ENCODE measurements around the gene SLC35A2. TPM values are rescaled to one million over a fixed set of nuclear protein-coding genes. Genes with fewer than 3 reads are reported as not detected.
A peak's percentile ranks its signal among the peaks of the same experiment; 100 is the strongest.
"Not testable (repeated sequence)": the region's sequence is repeated elsewhere in the genome, so short reads cannot be mapped to it uniquely, and the experiment has no call there.

SLC35A2 gene
- total RNA-seq, 1 experiment from 2014 or later: 30.6 TPM

GRCh38 chrX:48903290-48903689 is 8.2 kb downstream of the SLC35A2 start:
- DNase-seq (ENCODE audit: low read depth): no peak

GRCh38 chrX:48902776-48903175 is 8.7 kb downstream of the SLC35A2 start:
- DNase-seq (ENCODE audit: low read depth): no peak

GRCh38 chrX:48902135-48902534 is 9.3 kb downstream of the SLC35A2 start:
- DNase-seq (ENCODE audit: low read depth): no peak

- no peak for DNase-seq (ENCODE audit: low read depth)
Measured at GRCh38 chrX:48901069-48901468, 10.4 kb downstream of the SLC35A2 start.

GRCh38 chrX:48899078-48899410 is 12.4 kb downstream of the SLC35A2 start:
- DNase-seq (ENCODE audit: low read depth): no peak

- DNase-seq (ENCODE audit: low read depth): peak; percentile 93
Measured at GRCh38 chrX:48897625-48898306, 13.7 kb downstream of the SLC35A2 start, which contains the start of the genes PQBP1 and TIMM17B. Gene PQBP1 (plus strand): TSS chrX:48897930. CDS start chrX:48898510, 580 bp downstream. Gene TIMM17B (minus strand): TSS chrX:48897768. CDS start chrX:48897749, 19 bp downstream.

- peak; percentile 68 for DNase-seq (ENCODE audit: low read depth)
Measured at GRCh38 chrX:48897157-48897624, 14.3 kb downstream of the SLC35A2 start.

GRCh38 chrX:48896611-48897011 is 14.8 kb downstream of the SLC35A2 start:
- DNase-seq (ENCODE audit: low read depth): no peak

- no peak for DNase-seq (ENCODE audit: low read depth)
Measured at GRCh38 chrX:48894891-48895290, 16.6 kb downstream of the SLC35A2 start.

- no peak for DNase-seq (ENCODE audit: low read depth)
Measured at GRCh38 chrX:48893556-48894348, 17.7 kb downstream of the SLC35A2 start.

- DNase-seq (ENCODE audit: low read depth): no peak
Measured at GRCh38 chrX:48892896-48893295, 18.6 kb downstream of the SLC35A2 start.

- DNase-seq (ENCODE audit: low read depth): peak; percentile 57
Measured at GRCh38 chrX:48891402-48892288, 19.8 kb downstream of the SLC35A2 start.

- DNase-seq (ENCODE audit: low read depth): no peak
Measured at GRCh38 chrX:48890934-48891401, 20.5 kb downstream of the SLC35A2 start.

- DNase-seq (ENCODE audit: low read depth): no peak
Measured at GRCh38 chrX:48890296-48890925, 21.0 kb downstream of the SLC35A2 start.

- DNase-seq (ENCODE audit: low read depth): not testable (repeated sequence)
Measured at GRCh38 chrX:48886586-48886985, 24.9 kb downstream of the SLC35A2 start.

GRCh38 chrX:48883729-48884128 is 27.7 kb downstream of the SLC35A2 start:
- no peak for DNase-seq (ENCODE audit: low read depth)

- DNase-seq (ENCODE audit: low read depth): not testable (repeated sequence)
Measured at GRCh38 chrX:48876944-48877343, 34.5 kb downstream of the SLC35A2 start.

GRCh38 chrX:48872017-48872416 is 39.4 kb downstream of the SLC35A2 start:
- not testable (repeated sequence) for DNase-seq (ENCODE audit: low read depth)

- DNase-seq (ENCODE audit: low read depth): peak; percentile 64
Measured at GRCh38 chrX:48864210-48864609, 47.2 kb downstream of the SLC35A2 start.

GRCh38 chrX:48854898-48855297 is 56.5 kb downstream of the SLC35A2 start:
- peak; percentile 25 for DNase-seq (ENCODE audit: low read depth)

Measured in HT1080 (cell line).